ENCODE data around the gene HABP2.

Gene HABP2

GRCh38 chr10:113627836-113628235 lies 75.0 kb downstream of the HABP2 start:
- H3K4me3 ChIP-seq (replicated peaks in 1 of 2; ENCODE audit: low read depth in 2 of 2, low read length in 2 of 2), result no peak overlapping the region
- DNase-seq (ENCODE audit: low read depth in 2 of 2), result no peak
- TF ChIP-seq CTCF (IDR thresholded peaks at IDR 0.05; ENCODE audit: low read depth, low read length), result no peak

GRCh38 chr10:113628607-113629153 lies 75.8 kb downstream of the HABP2 start:
- no peak overlapping the region for H3K4me3 ChIP-seq (replicated peaks in 1 of 2; ENCODE audit: low read depth in 2 of 2, low read length in 2 of 2)
- no peak for DNase-seq (ENCODE audit: low read depth in 2 of 2)
- no peak for TF ChIP-seq CTCF (IDR thresholded peaks at IDR 0.05; ENCODE audit: low read depth, low read length)

DNA sequence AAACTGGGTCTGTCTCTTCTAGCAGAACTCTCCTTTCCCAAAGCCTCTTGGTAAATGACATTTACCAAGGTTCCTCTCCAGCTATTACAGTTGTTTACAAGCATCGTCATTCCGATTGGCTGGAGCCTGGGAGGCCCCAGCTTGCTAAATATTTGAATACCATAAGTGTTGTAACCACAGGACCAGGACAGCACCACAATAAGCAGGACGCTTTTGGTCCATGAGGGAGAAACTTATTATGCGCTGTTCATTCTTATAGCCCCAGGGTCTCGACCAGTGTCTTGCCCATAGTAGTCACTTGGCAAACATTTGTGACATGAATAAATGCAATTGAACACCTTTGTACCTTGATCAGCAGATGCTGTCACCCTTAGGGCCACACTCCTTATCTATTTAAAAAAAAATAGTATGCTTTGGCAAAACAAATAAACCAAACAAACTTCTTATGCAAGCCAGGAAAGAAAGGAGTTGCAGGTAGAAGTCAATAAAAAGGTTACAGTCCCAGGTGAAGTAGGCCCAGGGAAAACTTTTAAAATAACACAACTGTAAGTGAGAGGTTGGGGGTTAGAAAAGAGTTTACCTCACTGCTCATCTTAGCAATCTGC lies 78.2 kb downstream of the HABP2 start:
- DNase-seq (ENCODE audit: low read depth in 2 of 2), result no peak
- TF ChIP-seq CTCF (IDR thresholded peaks at IDR 0.05; ENCODE audit: low read depth, low read length), result no peak
- H3K4me3 ChIP-seq (replicated peaks in 1 of 2; ENCODE audit: low read depth in 2 of 2, low read length in 2 of 2), result no peak overlapping the region

DNA sequence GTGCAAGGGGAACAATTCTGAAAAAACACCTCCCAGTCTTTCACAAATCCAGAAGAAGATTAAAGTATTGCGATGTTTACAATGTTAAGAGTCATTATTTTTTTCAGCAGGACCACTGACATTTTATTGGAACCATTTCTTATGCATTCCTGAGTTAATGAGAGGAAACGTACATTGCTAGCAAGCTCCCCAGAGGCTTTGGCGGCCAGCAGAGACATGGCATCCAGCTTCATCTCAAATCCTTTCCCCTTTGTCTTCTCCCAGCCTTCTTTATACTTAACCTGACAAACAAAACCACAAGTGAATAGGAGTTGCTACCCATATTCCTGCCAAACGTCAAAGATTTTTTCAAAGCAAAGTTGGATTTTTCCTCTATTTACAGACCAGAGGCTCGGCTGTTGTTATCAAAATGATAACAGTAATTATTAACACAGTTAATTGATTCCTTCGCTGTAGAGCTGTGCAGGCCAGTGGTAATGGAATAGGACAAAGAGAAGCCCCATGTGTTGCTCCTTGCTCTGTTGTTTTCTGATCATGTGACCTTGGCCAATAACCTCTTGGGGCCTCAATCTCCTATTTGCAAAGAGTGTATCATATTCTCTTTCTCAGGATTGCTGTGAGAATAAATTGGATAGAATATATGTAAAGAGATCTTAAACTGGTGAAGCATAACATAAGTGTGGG lies 79.0 kb downstream of the HABP2 start:
- no peak overlapping the region for H3K4me3 ChIP-seq (replicated peaks in 1 of 2; ENCODE audit: low read depth in 2 of 2, low read length in 2 of 2)
- TF ChIP-seq CTCF (IDR thresholded peaks at IDR 0.05; ENCODE audit: low read depth, low read length), result no peak
- no peak for DNase-seq (ENCODE audit: low read depth in 2 of 2)

Data from cardiac fibroblast (primary cell).